ENCODE results near the gene WDR91.

DNA sequence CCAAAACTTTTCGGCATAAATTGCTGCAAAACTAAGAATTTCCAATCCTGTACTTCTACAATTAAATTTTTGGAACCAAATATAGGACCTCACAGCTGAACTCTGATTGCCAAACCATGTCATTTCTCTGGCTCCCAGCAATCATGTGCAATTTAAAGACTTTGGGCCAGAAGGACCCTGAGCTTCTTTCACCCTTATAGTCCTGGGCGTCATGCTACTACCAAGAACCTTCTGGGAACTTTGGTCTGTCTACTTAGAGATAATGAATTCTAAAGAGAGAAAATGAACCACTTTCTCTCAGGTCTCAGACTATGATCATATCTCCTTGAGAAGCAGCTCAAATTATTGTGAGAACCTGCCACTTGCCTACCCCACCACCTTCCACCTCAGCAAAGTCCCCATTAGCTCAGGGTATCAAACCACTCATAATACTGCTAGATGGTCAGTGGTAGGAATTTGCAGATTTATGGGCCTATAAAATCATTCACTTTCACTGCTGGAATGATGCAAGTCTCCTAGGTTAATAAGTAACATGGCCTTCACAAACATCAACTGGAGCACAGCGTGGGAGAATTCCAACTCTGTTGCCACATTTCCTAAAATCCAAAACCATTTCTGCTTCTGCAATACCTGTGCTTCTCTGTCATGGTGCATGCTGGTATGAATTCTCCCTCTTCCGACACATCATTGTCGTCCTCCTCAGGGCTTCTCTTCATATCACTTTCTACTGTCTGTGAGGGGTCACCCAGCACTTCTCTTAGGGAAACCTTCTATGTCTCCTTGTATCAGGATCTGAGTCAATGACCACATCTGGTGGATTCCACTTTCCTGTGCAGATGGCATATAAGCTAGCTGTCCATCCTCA, 6.6 kb upstream of the WDR91 start:
- TF ChIP-seq POLR2A (IDR thresholded peaks at IDR 0.05; ENCODE audit: extremely low read depth, insufficient read length): no peak
- TF ChIP-seq, protein P1, sequence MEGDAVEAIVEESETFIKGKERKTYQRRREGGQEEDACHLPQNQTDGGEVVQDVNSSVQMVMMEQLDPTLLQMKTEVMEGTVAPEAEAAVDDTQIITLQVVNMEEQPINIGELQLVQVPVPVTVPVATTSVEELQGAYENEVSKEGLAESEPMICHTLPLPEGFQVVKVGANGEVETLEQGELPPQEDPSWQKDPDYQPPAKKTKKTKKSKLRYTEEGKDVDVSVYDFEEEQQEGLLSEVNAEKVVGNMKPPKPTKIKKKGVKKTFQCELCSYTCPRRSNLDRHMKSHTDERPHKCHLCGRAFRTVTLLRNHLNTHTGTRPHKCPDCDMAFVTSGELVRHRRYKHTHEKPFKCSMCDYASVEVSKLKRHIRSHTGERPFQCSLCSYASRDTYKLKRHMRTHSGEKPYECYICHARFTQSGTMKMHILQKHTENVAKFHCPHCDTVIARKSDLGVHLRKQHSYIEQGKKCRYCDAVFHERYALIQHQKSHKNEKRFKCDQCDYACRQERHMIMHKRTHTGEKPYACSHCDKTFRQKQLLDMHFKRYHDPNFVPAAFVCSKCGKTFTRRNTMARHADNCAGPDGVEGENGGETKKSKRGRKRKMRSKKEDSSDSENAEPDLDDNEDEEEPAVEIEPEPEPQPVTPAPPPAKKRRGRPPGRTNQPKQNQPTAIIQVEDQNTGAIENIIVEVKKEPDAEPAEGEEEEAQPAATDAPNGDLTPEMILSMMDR (IDR thresholded peaks at IDR 0.05; ENCODE audit: low read depth, low read length): no peak

All from NB4 (cell line).